ENCODE results near the gene MYO7B.

The MYO7B gene

GRCh38 chr2:127608061-127609030, 72.9 kb downstream of the MYO7B start:
- H4K20me1 ChIP-seq (ENCODE audit: insufficient read depth, low read length): no peaks in the 10 kb centered on the region
- no peaks in the 10 kb centered on the region for H3K9me3 ChIP-seq (ENCODE audit: insufficient read depth, low read length)
- peaks cover 2% of the 10 kb centered on the region; the same call in 1 of the 2 replicates for H3K27me3 ChIP-seq (ENCODE audit: low read depth, low read length)
- no peak for TF ChIP-seq EZH2phosphoT487 (IDR thresholded peaks at IDR 0.05; ENCODE audit: low read depth)
- TF ChIP-seq, protein P1, sequence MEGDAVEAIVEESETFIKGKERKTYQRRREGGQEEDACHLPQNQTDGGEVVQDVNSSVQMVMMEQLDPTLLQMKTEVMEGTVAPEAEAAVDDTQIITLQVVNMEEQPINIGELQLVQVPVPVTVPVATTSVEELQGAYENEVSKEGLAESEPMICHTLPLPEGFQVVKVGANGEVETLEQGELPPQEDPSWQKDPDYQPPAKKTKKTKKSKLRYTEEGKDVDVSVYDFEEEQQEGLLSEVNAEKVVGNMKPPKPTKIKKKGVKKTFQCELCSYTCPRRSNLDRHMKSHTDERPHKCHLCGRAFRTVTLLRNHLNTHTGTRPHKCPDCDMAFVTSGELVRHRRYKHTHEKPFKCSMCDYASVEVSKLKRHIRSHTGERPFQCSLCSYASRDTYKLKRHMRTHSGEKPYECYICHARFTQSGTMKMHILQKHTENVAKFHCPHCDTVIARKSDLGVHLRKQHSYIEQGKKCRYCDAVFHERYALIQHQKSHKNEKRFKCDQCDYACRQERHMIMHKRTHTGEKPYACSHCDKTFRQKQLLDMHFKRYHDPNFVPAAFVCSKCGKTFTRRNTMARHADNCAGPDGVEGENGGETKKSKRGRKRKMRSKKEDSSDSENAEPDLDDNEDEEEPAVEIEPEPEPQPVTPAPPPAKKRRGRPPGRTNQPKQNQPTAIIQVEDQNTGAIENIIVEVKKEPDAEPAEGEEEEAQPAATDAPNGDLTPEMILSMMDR (IDR thresholded peaks at IDR 0.05; ENCODE audit: low read depth, low read length): no peak
- no peak overlapping the region for H2AFZ ChIP-seq (ENCODE audit: low read depth, low read length)
- H3K36me3 ChIP-seq (replicated peaks; ENCODE audit: low read depth, low read length): no peaks in the 10 kb centered on the region
- H3K4me2 ChIP-seq (ENCODE audit: low read length): no peak overlapping the region
- no peaks in the 10 kb centered on the region for H3K4me1 ChIP-seq (ENCODE audit: low read length)
- H3K9ac ChIP-seq (ENCODE audit: low read length): no peak overlapping the region
- no peaks in the 10 kb centered on the region for H3K79me2 ChIP-seq (ENCODE audit: low read length)
- H3K27ac ChIP-seq (ENCODE audit: low read length): no peak overlapping the region
- H3K4me3 ChIP-seq (ENCODE audit: low read length): no peak overlapping the region

GRCh38 chr2:127609031-127609751, 73.7 kb downstream of the MYO7B start:
- H3K36me3 ChIP-seq (replicated peaks; ENCODE audit: low read depth, low read length): no peaks in the 10 kb centered on the region
- no peak overlapping the region for H3K27ac ChIP-seq (ENCODE audit: low read length)
- H3K79me2 ChIP-seq (ENCODE audit: low read length): no peaks in the 10 kb centered on the region
- no peaks in the 10 kb centered on the region for H3K4me1 ChIP-seq (ENCODE audit: low read length)
- peaks cover 9% of the 10 kb centered on the region; the same call in 1 of the 2 replicates for H3K27me3 ChIP-seq (ENCODE audit: low read depth, low read length)
- H4K20me1 ChIP-seq (ENCODE audit: insufficient read depth, low read length): no peaks in the 10 kb centered on the region
- no peak overlapping the region for H3K9ac ChIP-seq (ENCODE audit: low read length)
- H3K4me3 ChIP-seq (ENCODE audit: low read length): no peak overlapping the region
- no peak overlapping the region for H2AFZ ChIP-seq (ENCODE audit: low read depth, low read length)
- no peak for TF ChIP-seq EZH2phosphoT487 (IDR thresholded peaks at IDR 0.05; ENCODE audit: low read depth)
- TF ChIP-seq, protein P1 (IDR thresholded peaks at IDR 0.05; ENCODE audit: low read depth, low read length): no peak
- no peak overlapping the region for H3K4me2 ChIP-seq (ENCODE audit: low read length)
- H3K9me3 ChIP-seq (ENCODE audit: insufficient read depth, low read length): no peaks in the 10 kb centered on the region

- Histone ChIP-seq H3K9me3 (ENCODE audit: insufficient read depth, low read length) (no peaks in the 10 kb centered on the region), H3K4me2 (ENCODE audit: low read length) (no peak overlapping the region), H3K79me2 (ENCODE audit: low read length) (no peaks in the 10 kb centered on the region), H3K4me3 (ENCODE audit: low read length) (no peak overlapping the region), H3K9ac (ENCODE audit: low read length) (no peak overlapping the region), H3K36me3 (replicated peaks; ENCODE audit: low read depth, low read length) (no peaks in the 10 kb centered on the region), H3K4me1 (ENCODE audit: low read length) (no peaks in the 10 kb centered on the region), H3K27me3 (ENCODE audit: low read depth, low read length) (peaks cover 9% of the 10 kb centered on the region; the same call in 1 of the 2 replicates), H4K20me1 (ENCODE audit: insufficient read depth, low read length) (no peaks in the 10 kb centered on the region), H3K27ac (ENCODE audit: low read length) (no peak overlapping the region), H2AFZ (ENCODE audit: low read depth, low read length) (no peak overlapping the region)
- TF ChIP-seq EZH2phosphoT487 (IDR thresholded peaks at IDR 0.05; ENCODE audit: low read depth): no peak
- TF ChIP-seq, protein P1 (IDR thresholded peaks at IDR 0.05; ENCODE audit: low read depth, low read length): no peak
These were observed 74.3 kb downstream of the MYO7B start for GRCh38 chr2:127609818-127610217.

GRCh38 chr2:127610561-127610960, 75.1 kb downstream of the MYO7B start:
- no peaks in the 10 kb centered on the region for H3K79me2 ChIP-seq (ENCODE audit: low read length)
- no peaks in the 10 kb centered on the region for H3K9me3 ChIP-seq (ENCODE audit: insufficient read depth, low read length)
- H3K4me1 ChIP-seq (ENCODE audit: low read length): no peaks in the 10 kb centered on the region
- H3K9ac ChIP-seq (ENCODE audit: low read length): no peak overlapping the region
- no peaks in the 10 kb centered on the region for H4K20me1 ChIP-seq (ENCODE audit: insufficient read depth, low read length)
- H3K4me2 ChIP-seq (ENCODE audit: low read length): no peak overlapping the region
- H3K27ac ChIP-seq (ENCODE audit: low read length): no peak overlapping the region
- peaks cover 9% of the 10 kb centered on the region; the same call in 1 of the 2 replicates for H3K27me3 ChIP-seq (ENCODE audit: low read depth, low read length)
- H2AFZ ChIP-seq (ENCODE audit: low read depth, low read length): no peak overlapping the region
- TF ChIP-seq, protein P1 (IDR thresholded peaks at IDR 0.05; ENCODE audit: low read depth, low read length): no peak
- no peak for TF ChIP-seq EZH2phosphoT487 (IDR thresholded peaks at IDR 0.05; ENCODE audit: low read depth)
- no peak overlapping the region for H3K4me3 ChIP-seq (ENCODE audit: low read length)
- H3K36me3 ChIP-seq (replicated peaks; ENCODE audit: low read depth, low read length): no peaks in the 10 kb centered on the region

Data from OCI-LY3 (cell line).